OCI-LY3 (cell line): ENCODE results near the gene NID1.

Experiments
- EZH2phosphoT487 ChIP-seq: fragments of 200-600 bp; shearing (Covaris generic); IDR thresholded peaks from 2 replicates; pipeline ENCODE4 v1.6.1; 2018; ENCODE audit warnings: antibody characterized with exemption, mixed run types, low read depth
- TF ChIP-seq, protein P1 (sequence below): fragments of 200-600, 300-600 bp; sonication (generic); IDR thresholded peaks from 2 replicates; pipeline ENCODE4 v1.5.1; 2014; ENCODE audit warnings: antibody characterized with exemption, low read length, low read depth

GRCh38 chr1:236100799-236101198 lies 35.9 kb upstream of the NID1 start:
- no peak for TF ChIP-seq EZH2phosphoT487
- TF ChIP-seq, protein P1, sequence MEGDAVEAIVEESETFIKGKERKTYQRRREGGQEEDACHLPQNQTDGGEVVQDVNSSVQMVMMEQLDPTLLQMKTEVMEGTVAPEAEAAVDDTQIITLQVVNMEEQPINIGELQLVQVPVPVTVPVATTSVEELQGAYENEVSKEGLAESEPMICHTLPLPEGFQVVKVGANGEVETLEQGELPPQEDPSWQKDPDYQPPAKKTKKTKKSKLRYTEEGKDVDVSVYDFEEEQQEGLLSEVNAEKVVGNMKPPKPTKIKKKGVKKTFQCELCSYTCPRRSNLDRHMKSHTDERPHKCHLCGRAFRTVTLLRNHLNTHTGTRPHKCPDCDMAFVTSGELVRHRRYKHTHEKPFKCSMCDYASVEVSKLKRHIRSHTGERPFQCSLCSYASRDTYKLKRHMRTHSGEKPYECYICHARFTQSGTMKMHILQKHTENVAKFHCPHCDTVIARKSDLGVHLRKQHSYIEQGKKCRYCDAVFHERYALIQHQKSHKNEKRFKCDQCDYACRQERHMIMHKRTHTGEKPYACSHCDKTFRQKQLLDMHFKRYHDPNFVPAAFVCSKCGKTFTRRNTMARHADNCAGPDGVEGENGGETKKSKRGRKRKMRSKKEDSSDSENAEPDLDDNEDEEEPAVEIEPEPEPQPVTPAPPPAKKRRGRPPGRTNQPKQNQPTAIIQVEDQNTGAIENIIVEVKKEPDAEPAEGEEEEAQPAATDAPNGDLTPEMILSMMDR: no peak
